HG02885 (cell line): ENCODE data around the gene EDN2.

ENCODE experiments used
- ATAC-seq: cut with Tn5 transposase; IDR thresholded peaks from one replicate; pipeline ENCODE4 v1.9.1; 2021; ENCODE audit warnings: mild to moderate bottlenecking; ENCODE audit not compliant: unreplicated experiment, poor library complexity

The EDN2 gene

GRCh38 chr1:41518471-41518870, 34.0 kb upstream of the EDN2 start:
- no peak for ATAC-seq

DNA sequence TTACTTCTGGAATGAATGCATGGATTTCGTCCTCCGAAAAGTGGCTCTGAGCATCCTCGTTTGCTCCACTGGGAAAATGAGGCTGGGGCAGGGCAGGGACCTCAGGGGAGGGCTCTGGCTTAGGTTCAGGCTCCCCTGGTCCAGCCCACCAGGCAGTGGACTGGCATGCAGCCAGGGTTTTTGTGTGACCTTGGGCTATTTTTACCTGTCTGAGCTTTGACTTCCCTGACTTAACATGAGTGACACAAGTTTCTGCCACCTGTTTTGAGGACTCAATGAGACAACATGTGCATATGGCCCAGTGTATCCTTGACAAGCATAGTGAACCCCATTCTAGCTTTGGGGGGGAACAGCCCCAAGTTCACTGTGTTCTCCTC, 32.6 kb upstream of the EDN2 start:
- no peak for ATAC-seq

- peak; percentile 83 for ATAC-seq
Measured at GRCh38 chr1:41516168-41517061, 31.9 kb upstream of the EDN2 start.

DNA sequence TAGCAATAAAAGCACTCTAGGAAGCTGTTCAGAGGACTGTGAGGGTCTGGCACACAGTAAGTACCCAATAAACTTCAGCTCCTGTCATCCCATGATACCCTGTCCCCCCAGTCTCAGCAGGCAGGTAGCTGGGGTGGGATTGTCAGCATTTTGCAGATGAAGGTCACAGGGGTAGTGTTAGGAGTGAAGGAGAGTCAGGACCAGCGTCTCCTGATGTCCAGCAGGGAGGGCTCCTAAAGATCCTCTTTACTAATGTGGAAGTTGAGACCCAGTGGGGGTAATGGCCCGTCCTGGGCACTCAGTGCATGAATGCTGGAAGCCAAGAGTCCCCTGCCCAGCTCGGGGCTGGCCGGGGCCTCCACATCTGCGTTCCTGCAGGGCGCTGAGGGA, 31.3 kb upstream of the EDN2 start:
- ATAC-seq, result no peak

- no peak for ATAC-seq
Measured at GRCh38 chr1:41515131-41515678, 30.7 kb upstream of the EDN2 start.

- no peak for ATAC-seq
Measured at GRCh38 chr1:41514381-41514780, 29.9 kb upstream of the EDN2 start.

- no peak for ATAC-seq
Measured at GRCh38 chr1:41513383-41513735, 28.9 kb upstream of the EDN2 start.

GRCh38 chr1:41512701-41513382, 28.4 kb upstream of the EDN2 start:
- no peak for ATAC-seq

GRCh38 chr1:41511239-41511540, 26.7 kb upstream of the EDN2 start:
- no peak for ATAC-seq

DNA sequence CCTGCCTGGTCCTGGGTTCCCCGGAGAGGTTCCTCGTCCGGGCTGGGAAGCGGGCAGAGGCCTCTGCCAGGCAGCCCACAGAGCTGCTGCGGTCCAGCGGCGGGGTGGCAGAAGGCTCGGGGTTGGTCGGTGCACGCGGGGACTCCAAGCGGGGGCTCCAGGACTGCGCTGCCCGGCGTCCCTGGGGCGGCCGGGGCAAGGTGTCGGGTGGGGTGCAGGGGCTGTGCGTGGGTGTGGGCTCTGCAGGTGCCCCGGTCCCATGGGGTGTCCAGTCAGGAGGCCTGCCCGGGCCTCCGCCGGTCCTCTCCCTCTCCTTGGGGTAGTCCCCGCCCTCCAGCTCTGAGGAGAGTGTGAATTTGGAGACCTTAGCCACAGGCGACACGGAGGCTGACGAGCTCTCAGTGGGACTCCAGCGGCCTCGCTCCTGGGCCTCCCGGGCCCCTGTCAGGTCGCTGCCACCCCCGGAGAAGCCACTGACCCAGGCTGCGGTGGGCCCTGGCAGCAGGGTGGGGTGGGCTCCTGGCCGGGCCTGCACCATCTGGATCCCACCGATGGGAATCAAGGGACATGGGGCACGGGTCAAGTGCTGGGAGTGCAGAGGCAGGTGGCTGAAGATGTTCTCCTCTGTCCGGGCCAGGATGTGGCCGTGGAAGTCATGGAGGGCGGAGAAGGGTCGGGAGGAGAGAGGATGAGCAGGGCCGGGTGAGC, 26.2 kb upstream of the EDN2 start:
- ATAC-seq, result no peak

DNA sequence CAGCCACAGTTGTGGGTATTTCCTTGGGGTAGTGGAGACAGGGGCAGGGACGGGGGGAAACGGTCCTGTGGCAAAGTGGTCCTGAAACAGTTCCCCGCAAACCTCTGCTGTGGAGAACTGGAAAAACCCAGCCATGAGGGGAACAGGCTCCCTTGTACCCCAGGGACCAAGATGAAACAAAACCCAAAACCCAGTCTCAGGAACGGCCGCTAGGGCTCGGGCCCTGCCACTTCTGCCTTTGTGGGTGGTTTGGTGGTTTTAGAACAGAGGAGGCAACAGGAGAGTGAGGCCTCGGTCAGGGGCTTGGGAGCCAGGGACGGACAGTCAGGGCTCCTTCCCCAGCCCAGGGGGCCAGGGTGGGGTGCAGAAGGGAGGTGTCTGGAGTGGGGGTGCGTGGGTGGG, 24.8 kb upstream of the EDN2 start:
- no peak for ATAC-seq

- ATAC-seq, result no peak
Measured at GRCh38 chr1:41508290-41508689, 23.8 kb upstream of the EDN2 start.

DNA sequence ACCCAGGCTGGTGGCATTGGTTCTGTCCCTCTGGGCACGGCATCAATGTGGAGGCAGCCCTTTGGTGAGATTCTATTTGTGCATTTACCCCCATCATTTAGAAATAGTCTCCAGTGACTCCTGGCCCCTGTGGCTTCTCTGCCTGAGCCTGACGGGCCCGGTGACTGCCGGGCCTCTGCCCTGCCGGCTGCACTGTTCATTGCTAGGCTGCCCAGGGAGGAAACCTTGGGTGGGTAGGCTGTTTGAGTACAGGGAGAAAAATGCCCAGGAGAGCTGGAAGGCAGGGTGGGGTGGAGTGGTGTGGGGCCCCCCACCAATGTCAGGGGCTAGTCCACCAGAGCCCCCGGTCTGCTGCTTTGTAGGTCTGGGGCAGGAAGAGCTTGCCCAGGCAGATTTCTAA, 23.4 kb upstream of the EDN2 start:
- ATAC-seq, result no peak

GRCh38 chr1:41507110-41507720, 22.7 kb upstream of the EDN2 start:
- no peak for ATAC-seq

- ATAC-seq, result no peak
Measured at GRCh38 chr1:41504114-41505035, 19.9 kb upstream of the EDN2 start.

- ATAC-seq, result no peak
Measured at GRCh38 chr1:41503538-41504113, 19.1 kb upstream of the EDN2 start.

GRCh38 chr1:41502912-41503311, 18.4 kb upstream of the EDN2 start:
- ATAC-seq, result no peak

GRCh38 chr1:41501581-41501980, 17.1 kb upstream of the EDN2 start:
- no peak for ATAC-seq

- no peak for ATAC-seq
Measured at GRCh38 chr1:41500781-41501518, 16.5 kb upstream of the EDN2 start.
